ENCODE measurements around the gene NRG2. TPM values are rescaled to one million over a fixed set of nuclear protein-coding genes. Genes with fewer than 3 reads are reported as not detected.

NRG2 gene
- total RNA-seq, 1 donor from 2014 or later, result 1.9 TPM

- ATAC-seq, result no peak
Observed at GRCh38 chr5:139942243-139942642, 100.9 kb downstream of the NRG2 start.

GRCh38 chr5:139930406-139930805 is 112.7 kb downstream of the NRG2 start:
- ATAC-seq, result no peak

- ATAC-seq, result no peak
Observed at GRCh38 chr5:139926797-139927503, 116.1 kb downstream of the NRG2 start.

- no peak for ATAC-seq
Observed at GRCh38 chr5:139925650-139926640, 117.2 kb downstream of the NRG2 start.

- ATAC-seq, result no peak
Observed at GRCh38 chr5:139925216-139925562, 117.9 kb downstream of the NRG2 start.

GRCh38 chr5:139924294-139925215 is 118.5 kb downstream of the NRG2 start:
- ATAC-seq, result no peak

GRCh38 chr5:139919308-139919707 is 123.8 kb downstream of the NRG2 start:
- ATAC-seq, result no peak

- ATAC-seq, result no peak
Observed at GRCh38 chr5:139915834-139916233, 127.3 kb downstream of the NRG2 start.

GRCh38 chr5:139915266-139915665 is 127.8 kb downstream of the NRG2 start:
- no peak for ATAC-seq

- ATAC-seq, result peak; percentile 80
Observed at GRCh38 chr5:139914218-139914807, 128.8 kb downstream of the NRG2 start.

- ATAC-seq, result no peak
Observed at GRCh38 chr5:139912804-139913203, 130.3 kb downstream of the NRG2 start.

- ATAC-seq, result peak; percentile 49
Observed at GRCh38 chr5:139912158-139912557, 130.9 kb downstream of the NRG2 start.

- ATAC-seq, result no peak
Observed at GRCh38 chr5:139911425-139912120, 131.5 kb downstream of the NRG2 start.

GRCh38 chr5:139910901-139911300 is 132.2 kb downstream of the NRG2 start:
- ATAC-seq, result peak; percentile 29

- no peak for ATAC-seq
Observed at GRCh38 chr5:139910036-139910435, 133.1 kb downstream of the NRG2 start.

- ATAC-seq, result peak; percentile 34
Observed at GRCh38 chr5:139908749-139909148, 134.3 kb downstream of the NRG2 start.

GRCh38 chr5:139906661-139907060 is 136.4 kb downstream of the NRG2 start:
- no peak for ATAC-seq

- ATAC-seq, result no peak
Observed at GRCh38 chr5:139904816-139905661, 138.1 kb downstream of the NRG2 start.

- peak; percentile 3 for ATAC-seq
Observed at GRCh38 chr5:139904566-139904815, 138.6 kb downstream of the NRG2 start.

GRCh38 chr5:139903795-139904565 is 139.1 kb downstream of the NRG2 start:
- ATAC-seq, result peak; percentile 45
